Measurements from ENCODE around the gene LCE1A.

LCE1A gene

GRCh38 chr1:152827173-152827572 is at the start of gene LCE1A:
Gene LCE1A, plus strand, starts transcription at chr1:152827473. Its CDS starts 0 bp downstream, at chr1:152827473.
- DNase-seq (ENCODE audit: low spot score), result no peak

- DNase-seq (ENCODE audit: low spot score), result no peak
Observed at GRCh38 chr1:152777510-152778137, 49.6 kb upstream of the LCE1A start.

GRCh38 chr1:152783095-152783494 is 44.2 kb upstream of the LCE1A start:
- peak; percentile 8 for DNase-seq (ENCODE audit: low spot score)

- DNase-seq (ENCODE audit: low spot score), result no peak
Observed at GRCh38 chr1:152786077-152786476, 41.2 kb upstream of the LCE1A start, which contains the start of gene LCE1E. Gene LCE1E, plus strand, starts transcription at chr1:152786257. Its CDS starts 1,043 bp downstream, at chr1:152787300.

- DNase-seq (ENCODE audit: low spot score), result no peak
Observed at GRCh38 chr1:152795686-152796085, 31.6 kb upstream of the LCE1A start.

GRCh38 chr1:152796421-152796820 is 30.9 kb upstream of the LCE1A start, which contains the start of gene LCE1D:
Gene LCE1D, plus strand, starts transcription at chr1:152796721. Its CDS starts 1,074 bp downstream, at chr1:152797795.
- no peak for DNase-seq (ENCODE audit: low spot score)

GRCh38 chr1:152801333-152801732 is 25.9 kb upstream of the LCE1A start:
- DNase-seq (ENCODE audit: low spot score), result no peak

GRCh38 chr1:152806576-152806975 is 20.7 kb upstream of the LCE1A start, which contains the start of gene LCE1C:
Gene LCE1C, minus strand, starts transcription at chr1:152806651. Its CDS starts 1,173 bp downstream, at chr1:152805478.
- DNase-seq (ENCODE audit: low spot score), result no peak

GRCh38 chr1:152811050-152811449 is 16.2 kb upstream of the LCE1A start:
- DNase-seq (ENCODE audit: low spot score), result no peak

- no peak for DNase-seq (ENCODE audit: low spot score)
Observed at GRCh38 chr1:152811671-152812070, 15.6 kb upstream of the LCE1A start, which contains the start of gene LCE1B. Gene LCE1B, plus strand, starts transcription at chr1:152811971. Its CDS starts 476 bp downstream, at chr1:152812447.

GRCh38 chr1:152817309-152817708 is 10.0 kb upstream of the LCE1A start:
- no peak for DNase-seq (ENCODE audit: low spot score)

- DNase-seq (ENCODE audit: low spot score), result no peak
Observed at GRCh38 chr1:152823294-152823693, 4.0 kb upstream of the LCE1A start.

- DNase-seq (ENCODE audit: low spot score), result no peak
Observed at GRCh38 chr1:152824964-152825363, 2.3 kb upstream of the LCE1A start.

GRCh38 chr1:152836870-152837269 is 9.6 kb downstream of the LCE1A start:
- no peak for DNase-seq (ENCODE audit: low spot score)

GRCh38 chr1:152842556-152842955 is 15.3 kb downstream of the LCE1A start, which contains the start of gene LCE6A:
Gene LCE6A, plus strand, starts transcription at chr1:152842856. Its CDS starts 665 bp downstream, at chr1:152843521.
- DNase-seq (ENCODE audit: low spot score), result no peak

- DNase-seq (ENCODE audit: low spot score), result no peak
Observed at GRCh38 chr1:152855661-152856060, 28.4 kb downstream of the LCE1A start.

- DNase-seq (ENCODE audit: low spot score), result no peak
Observed at GRCh38 chr1:152858062-152858461, 30.8 kb downstream of the LCE1A start.

- no peak for DNase-seq (ENCODE audit: low spot score)
Observed at GRCh38 chr1:152859696-152860095, 32.4 kb downstream of the LCE1A start, which contains the start of gene LCE7A. Gene LCE7A, plus strand, starts transcription at chr1:152859996. Its CDS starts 702 bp downstream, at chr1:152860698.

GRCh38 chr1:152860129-152860528 is 32.9 kb downstream of the LCE1A start:
- no peak for DNase-seq (ENCODE audit: low spot score)

GRCh38 chr1:152861374-152861773 is 34.1 kb downstream of the LCE1A start:
- DNase-seq (ENCODE audit: low spot score), result no peak

GRCh38 chr1:152864443-152864842 is 37.2 kb downstream of the LCE1A start:
- DNase-seq (ENCODE audit: low spot score), result no peak

GRCh38 chr1:152866321-152866720 is 39.0 kb downstream of the LCE1A start:
- no peak for DNase-seq (ENCODE audit: low spot score)

- peak; percentile 58 for DNase-seq (ENCODE audit: low spot score)
Observed at GRCh38 chr1:152869808-152870419, 42.6 kb downstream of the LCE1A start.
